Vagina (tissue), 2 donors: Measurements from ENCODE around the gene LINC01488.

Experiments used
- POLR2A ChIP-seq, 2 donors: fragments of 450-650 bp; IDR thresholded peaks; one replicate each; pipeline ENCODE4 v1.6.1; 2017; ENCODE audit warnings: antibody characterized with exemption in 2 of 2, mild to moderate bottlenecking in 2 of 2, moderate library complexity in 2 of 2
- POLR2AphosphoS5 ChIP-seq, 2 donors: sonication (generic); formaldehyde crosslinking; IDR thresholded peaks; one replicate each; pipeline ENCODE4 v1.9.0; 2017; ENCODE audit warnings: antibody characterized with exemption in 2 of 2, mild to moderate bottlenecking in 2 of 2, low read depth in 1 of 2; ENCODE audit not compliant: insufficient read depth in 1 of 2
- TF ChIP-seq, protein P1 (sequence below), 3 experiments: fragments of 450-650 bp in 2 of 3; fragments of 200-600 bp in 1 of 3; sonication (generic) in 1 of 3; IDR thresholded peaks; one replicate each; pipeline ENCODE4 v1.5.1; 2017 to 2019; ENCODE audit warnings: antibody characterized with exemption in 3 of 3, mild to moderate bottlenecking in 2 of 3, moderate library complexity in 2 of 3

DNA sequence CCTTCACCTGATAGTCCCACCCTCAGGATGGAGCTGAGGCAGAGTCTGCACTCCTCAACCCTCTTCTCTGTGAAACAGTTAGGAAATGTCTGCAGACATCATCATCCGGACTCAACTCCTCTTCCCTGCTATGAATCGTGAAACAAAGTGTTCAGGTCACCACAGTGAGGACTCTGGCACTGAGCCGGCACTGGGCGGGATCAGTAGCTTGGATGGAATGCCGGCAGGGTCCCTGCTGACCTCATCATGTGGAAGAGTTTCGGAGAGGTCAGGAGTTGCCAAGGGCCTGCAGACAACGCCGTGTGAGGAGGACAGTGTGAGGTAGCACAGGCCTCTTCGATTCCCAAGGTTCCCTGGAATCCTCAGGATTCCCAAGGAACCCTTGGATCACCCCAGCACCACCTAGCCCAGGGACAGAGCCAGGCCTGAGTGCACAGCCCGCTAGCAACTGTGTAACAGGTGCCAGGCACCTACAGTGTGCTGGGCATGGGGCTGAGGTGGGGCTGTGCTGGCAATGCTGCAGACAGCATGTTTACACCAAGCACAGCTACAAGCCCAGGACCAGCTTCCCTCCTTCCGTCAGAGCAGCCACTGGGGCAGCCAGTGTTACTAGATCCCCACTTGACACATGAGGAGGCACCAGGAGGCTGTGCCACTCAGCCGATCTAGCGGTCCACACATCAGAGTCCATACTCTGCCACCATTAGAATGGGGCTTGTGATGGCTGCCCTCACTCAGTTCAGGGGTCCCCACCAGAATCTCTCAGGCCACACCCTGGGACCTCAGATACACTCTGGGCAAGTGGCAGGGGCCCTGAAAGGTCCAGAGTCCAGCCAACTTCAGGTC, 693 bp upstream of the LINC01488 start:
- TF ChIP-seq, protein P1, sequence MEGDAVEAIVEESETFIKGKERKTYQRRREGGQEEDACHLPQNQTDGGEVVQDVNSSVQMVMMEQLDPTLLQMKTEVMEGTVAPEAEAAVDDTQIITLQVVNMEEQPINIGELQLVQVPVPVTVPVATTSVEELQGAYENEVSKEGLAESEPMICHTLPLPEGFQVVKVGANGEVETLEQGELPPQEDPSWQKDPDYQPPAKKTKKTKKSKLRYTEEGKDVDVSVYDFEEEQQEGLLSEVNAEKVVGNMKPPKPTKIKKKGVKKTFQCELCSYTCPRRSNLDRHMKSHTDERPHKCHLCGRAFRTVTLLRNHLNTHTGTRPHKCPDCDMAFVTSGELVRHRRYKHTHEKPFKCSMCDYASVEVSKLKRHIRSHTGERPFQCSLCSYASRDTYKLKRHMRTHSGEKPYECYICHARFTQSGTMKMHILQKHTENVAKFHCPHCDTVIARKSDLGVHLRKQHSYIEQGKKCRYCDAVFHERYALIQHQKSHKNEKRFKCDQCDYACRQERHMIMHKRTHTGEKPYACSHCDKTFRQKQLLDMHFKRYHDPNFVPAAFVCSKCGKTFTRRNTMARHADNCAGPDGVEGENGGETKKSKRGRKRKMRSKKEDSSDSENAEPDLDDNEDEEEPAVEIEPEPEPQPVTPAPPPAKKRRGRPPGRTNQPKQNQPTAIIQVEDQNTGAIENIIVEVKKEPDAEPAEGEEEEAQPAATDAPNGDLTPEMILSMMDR (IDR thresholded peaks at IDR 0.05): no peak
- no peak for TF ChIP-seq POLR2A (IDR thresholded peaks at IDR 0.05)
- TF ChIP-seq POLR2AphosphoS5 (IDR thresholded peaks at IDR 0.05; ENCODE audit: insufficient read depth in 1 of 2, low read depth in 1 of 2): no peak
